Retinal pigment epithelial cell (primary cell): ENCODE results near the gene PRKCG.

ENCODE experiments used
- DNase-seq: peaks from one replicate; pipeline ENCODE4 v3.0.0-alpha.2; 2010; ENCODE audit warnings: low read depth
- H3K4me3 ChIP-seq: 2 replicates; pipeline ENCODE4 v1.5.1; 2011; ENCODE audit warnings: mild to moderate bottlenecking, low read length, control low read depth, moderate library complexity
- TF ChIP-seq, protein P1 (sequence below): conservative IDR thresholded peaks from 2 replicates; pipeline ENCODE4 v1.5.1; 2011; ENCODE audit warnings: low read depth, low read length, control low read depth, inconsistent platforms

PRKCG gene

DNA sequence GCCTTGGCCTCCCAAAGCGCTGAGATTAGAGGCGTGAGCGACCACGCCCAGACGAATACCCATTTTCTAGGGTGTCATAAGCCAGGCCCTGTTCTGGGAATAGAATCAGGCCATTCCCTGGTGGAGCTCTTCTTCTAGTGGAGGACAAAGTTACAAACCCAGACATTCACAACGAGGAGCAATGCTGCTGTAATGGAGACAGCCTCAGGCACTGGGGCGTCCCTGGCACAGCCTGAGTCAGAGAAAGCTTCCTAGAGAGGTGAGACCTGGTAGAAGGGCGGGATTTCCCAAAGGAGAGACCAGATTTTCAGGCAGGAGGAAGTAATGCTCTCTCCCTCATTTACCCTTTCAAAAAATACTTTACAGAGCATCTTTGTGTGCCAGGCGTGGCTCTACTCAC is 12.7 kb downstream of the PRKCG start:
- no peak overlapping the region for H3K4me3 ChIP-seq
- DNase-seq = no peak
- TF ChIP-seq, protein P1, sequence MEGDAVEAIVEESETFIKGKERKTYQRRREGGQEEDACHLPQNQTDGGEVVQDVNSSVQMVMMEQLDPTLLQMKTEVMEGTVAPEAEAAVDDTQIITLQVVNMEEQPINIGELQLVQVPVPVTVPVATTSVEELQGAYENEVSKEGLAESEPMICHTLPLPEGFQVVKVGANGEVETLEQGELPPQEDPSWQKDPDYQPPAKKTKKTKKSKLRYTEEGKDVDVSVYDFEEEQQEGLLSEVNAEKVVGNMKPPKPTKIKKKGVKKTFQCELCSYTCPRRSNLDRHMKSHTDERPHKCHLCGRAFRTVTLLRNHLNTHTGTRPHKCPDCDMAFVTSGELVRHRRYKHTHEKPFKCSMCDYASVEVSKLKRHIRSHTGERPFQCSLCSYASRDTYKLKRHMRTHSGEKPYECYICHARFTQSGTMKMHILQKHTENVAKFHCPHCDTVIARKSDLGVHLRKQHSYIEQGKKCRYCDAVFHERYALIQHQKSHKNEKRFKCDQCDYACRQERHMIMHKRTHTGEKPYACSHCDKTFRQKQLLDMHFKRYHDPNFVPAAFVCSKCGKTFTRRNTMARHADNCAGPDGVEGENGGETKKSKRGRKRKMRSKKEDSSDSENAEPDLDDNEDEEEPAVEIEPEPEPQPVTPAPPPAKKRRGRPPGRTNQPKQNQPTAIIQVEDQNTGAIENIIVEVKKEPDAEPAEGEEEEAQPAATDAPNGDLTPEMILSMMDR = no peak

DNA sequence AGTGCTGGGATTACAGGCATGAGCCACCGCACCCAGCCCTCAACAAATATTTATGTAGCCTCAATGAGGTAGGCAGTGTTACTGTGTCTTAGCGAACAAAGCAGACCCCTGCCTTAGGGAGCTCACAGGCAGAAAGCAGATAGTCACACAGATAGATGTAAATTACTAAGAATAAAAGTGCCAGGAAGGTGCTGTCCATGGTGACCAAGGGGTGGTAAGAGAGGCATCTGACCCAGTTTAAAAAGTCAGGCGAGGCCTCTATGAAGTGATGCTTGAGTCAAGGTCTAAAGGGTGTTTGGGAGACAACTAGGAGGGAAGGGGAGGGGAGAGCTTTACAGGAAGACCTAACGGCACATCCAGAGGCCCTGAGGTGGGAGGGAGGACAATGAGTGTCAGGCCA is 14.7 kb downstream of the PRKCG start:
- no peak overlapping the region for H3K4me3 ChIP-seq
- TF ChIP-seq, protein P1 = no peak
- DNase-seq = no peak

DNA sequence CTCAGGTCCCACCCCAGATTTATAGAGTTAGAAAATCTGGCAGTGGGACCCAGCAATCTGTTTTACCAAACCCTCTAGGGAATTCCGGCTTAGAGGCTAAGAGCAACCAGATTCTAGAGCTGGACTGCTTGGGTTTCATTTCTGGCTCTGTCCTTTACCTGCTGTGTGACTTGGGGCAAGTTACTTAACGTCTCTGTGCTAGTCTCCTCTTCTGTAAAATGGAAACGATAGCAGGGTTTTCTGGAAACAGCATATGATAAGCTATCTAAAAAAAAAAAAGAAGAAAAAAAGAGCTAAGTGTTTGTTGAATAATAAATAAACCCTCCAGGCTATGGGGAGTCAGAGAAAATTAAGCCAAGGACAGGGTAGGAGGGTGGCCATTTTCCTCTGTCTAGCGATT is 15.5 kb downstream of the PRKCG start:
- DNase-seq = no peak
- H3K4me3 ChIP-seq = no peak overlapping the region
- TF ChIP-seq, protein P1 = no peak

DNA sequence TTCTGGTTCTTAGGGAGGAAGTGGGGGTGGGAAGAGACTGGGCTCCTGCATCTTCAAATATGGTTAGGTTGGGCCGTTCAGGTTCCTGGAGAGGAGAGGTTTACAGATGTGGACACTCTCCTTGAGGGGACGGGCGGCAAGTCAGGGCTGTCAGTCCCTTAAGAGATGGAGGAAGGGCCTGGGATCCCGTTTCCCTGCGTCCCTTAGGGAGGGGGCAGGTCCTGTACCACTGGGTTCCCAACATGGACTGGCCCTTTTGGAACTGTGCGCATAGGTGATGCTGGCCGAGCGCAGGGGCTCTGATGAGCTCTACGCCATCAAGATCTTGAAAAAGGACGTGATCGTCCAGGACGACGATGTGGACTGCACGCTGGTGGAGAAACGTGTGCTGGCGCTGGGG is 16.2 kb downstream of the PRKCG start:
- TF ChIP-seq, protein P1 = no peak
- no peak for DNase-seq
- no peak overlapping the region for H3K4me3 ChIP-seq

DNA sequence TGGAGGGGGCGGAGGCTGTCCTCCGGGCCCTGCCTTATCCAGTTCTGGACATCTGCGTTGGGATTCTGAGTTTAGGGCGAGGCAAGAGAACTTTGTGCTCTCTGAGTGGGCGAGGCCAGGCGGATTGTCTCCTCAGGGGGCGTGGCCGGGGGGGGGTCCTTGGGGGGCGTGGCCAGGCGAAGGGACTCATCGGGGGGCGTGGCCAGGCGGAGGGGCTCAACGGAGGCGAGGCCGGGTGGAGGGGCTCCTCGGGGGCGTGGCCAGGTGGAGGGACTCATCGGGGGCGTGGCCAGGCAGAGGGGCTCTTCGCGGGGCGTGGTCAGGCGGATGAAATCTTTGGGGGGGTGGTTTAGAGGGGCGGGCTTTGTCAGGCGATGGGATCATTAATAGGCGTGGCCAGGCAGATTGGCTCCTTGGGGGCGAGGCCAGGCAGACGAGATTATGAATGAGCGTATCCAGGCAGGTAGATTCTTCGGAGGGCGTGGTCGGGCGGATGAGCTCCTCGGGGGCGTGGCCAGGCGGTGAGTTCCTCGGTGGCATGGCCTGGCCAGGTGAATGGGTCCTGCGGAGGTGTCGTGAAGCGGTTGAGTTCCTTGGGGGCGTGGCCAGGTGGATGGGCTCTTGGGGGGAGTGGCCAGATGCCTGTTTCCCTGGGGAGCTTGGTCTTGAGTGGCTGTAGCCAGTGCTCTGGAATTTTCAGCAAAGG is 16.8 kb downstream of the PRKCG start:
- no peak for DNase-seq
- no peak overlapping the region for H3K4me3 ChIP-seq
- TF ChIP-seq, protein P1 = no peak

DNA sequence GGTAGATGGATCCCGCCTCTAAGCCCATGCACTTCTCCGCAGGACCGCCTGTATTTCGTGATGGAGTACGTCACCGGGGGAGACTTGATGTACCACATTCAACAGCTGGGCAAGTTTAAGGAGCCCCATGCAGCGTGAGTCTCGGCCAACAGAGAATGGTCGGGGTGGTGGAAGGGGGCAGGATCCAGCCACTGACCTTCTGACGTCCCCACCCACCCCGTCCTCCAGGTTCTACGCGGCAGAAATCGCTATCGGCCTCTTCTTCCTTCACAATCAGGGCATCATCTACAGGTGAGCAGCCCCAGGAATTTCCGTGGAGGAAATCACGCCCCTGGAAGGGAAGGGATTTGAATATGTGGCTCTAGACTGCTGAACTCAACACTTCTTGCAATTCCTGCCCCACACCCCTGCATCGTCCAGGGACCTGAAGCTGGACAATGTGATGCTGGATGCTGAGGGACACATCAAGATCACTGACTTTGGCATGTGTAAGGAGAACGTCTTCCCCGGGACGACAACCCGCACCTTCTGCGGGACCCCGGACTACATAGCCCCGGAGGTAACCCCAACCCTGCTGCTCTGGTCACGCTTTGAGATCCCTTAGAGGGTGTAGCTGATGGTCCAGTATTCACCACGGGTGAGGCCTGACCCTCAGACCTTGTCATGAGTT is 18.3 kb downstream of the PRKCG start:
- TF ChIP-seq, protein P1 = no peak
- no peak for DNase-seq
- no peak overlapping the region for H3K4me3 ChIP-seq
